K562 (cell line): Measurements from ENCODE around the gene ROS1.

Experiments used
- CTCF ChIP-seq, 3 experiments: IDR thresholded peaks in 2 of 3; conservative IDR thresholded peaks in 1 of 3; 2 replicates each; pipeline ENCODE4 v1.5.1; 2011 to 2012; ENCODE audit warnings: low read length in 3 of 3, mild to moderate bottlenecking in 3 of 3, control low read depth in 2 of 3, improper control_type of control experiment in 1 of 3, inconsistent platforms in 1 of 3, low read depth in 1 of 3, mixed read lengths in 1 of 3, moderate library complexity in 1 of 3; ENCODE audit not compliant: insufficient read depth in 2 of 3
- DPF2 ChIP-seq: fragments of 450-650 bp; IDR thresholded peaks from 2 replicates; pipeline ENCODE4 v1.6.1; 2016
- EP300 ChIP-seq: IDR thresholded peaks from 2 replicates; pipeline ENCODE4 v1.6.1; 2012; ENCODE audit warnings: low read length, improper control_type of control experiment
- GABPA ChIP-seq: fragments of 200-800 bp; sonication (Bioruptor generic); conservative IDR thresholded peaks from 2 replicates; pipeline ENCODE4 v1.6.1; 2016; ENCODE audit warnings: low read depth, missing genetic modification characterization, missing compliant biosample characterization
- GTF3C2 ChIP-seq: IDR thresholded peaks from 3 replicates; pipeline ENCODE4 v1.6.1; 2011; ENCODE audit warnings: borderline replicate concordance, mild to moderate bottlenecking, moderate library complexity; ENCODE audit not compliant: insufficient read length; ENCODE audit errors: extremely low read depth
- HNRNPL ChIP-seq: fragments of 200-400 bp; formaldehyde crosslinking; IDR thresholded peaks from 2 replicates; pipeline ENCODE4 v1.6.1; 2017; ENCODE audit warnings: low read depth, mild to moderate bottlenecking, low read length
- MED1 ChIP-seq: sonication (generic); formaldehyde crosslinking; IDR thresholded peaks from 2 replicates; pipeline ENCODE4 v1.8.1; 2023; ENCODE audit warnings: missing genetic modification reagents, borderline replicate concordance
- NFXL1 ChIP-seq: fragments of 450-650 bp; formaldehyde crosslinking; IDR thresholded peaks from 2 replicates; pipeline ENCODE4 v1.4.0; 2021; ENCODE audit warnings: mild to moderate bottlenecking
- SP2 ChIP-seq: IDR thresholded peaks from 2 replicates; pipeline ENCODE4 v1.6.1; 2011; ENCODE audit warnings: mild to moderate bottlenecking, low read depth, low read length, moderate library complexity; ENCODE audit not compliant: poor library complexity, severe bottlenecking; ENCODE audit errors: extremely low read depth
- SRSF1 ChIP-seq: fragments of 200-400 bp; formaldehyde crosslinking; IDR thresholded peaks from 2 replicates; pipeline ENCODE4 v1.6.1; 2017; ENCODE audit warnings: mild to moderate bottlenecking, low read depth, low read length, moderate library complexity
- ZNF134 ChIP-seq: fragments of 250-450 bp; sonication (Bioruptor Pico); conservative IDR thresholded peaks from 2 replicates; pipeline ENCODE4 v1.4.0; 2020
- ZNF217 ChIP-seq: sonication (generic); formaldehyde crosslinking; IDR thresholded peaks from 2 replicates; pipeline ENCODE4 v1.8.0; 2022; ENCODE audit warnings: mild to moderate bottlenecking, missing genetic modification reagents
- TF ChIP-seq, protein P1 (sequence below), 2 experiments: IDR thresholded peaks; 2 replicates each; pipeline ENCODE4 v1.6.1; 2012; ENCODE audit warnings: improper control_type of control experiment in 2 of 2, low read depth in 2 of 2, low read length in 2 of 2, borderline replicate concordance in 1 of 2

DNA sequence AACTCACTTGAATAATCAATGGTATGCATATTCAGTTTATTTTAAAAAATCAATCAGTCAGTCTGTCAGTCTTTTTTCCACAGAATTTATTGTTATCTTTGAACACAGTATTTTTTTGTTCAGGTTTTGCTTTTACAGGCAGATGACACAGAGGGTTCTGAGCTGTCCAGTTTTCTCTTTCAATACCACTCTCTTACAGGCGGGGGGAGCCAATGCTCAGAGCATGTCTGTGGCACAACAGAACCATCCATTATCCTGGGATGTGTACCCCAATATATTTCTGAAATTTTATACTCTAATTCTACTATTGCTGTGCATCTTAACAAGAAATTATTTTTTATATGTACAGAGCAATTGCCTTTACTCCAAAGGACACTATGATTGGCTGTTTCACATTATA lies 21.2 kb downstream of the ROS1 start:
- no peak for TF ChIP-seq ZNF134 (CRISPR knock-in tag)
- no peak for TF ChIP-seq EP300
- TF ChIP-seq GTF3C2, result no peak
- 0 out of 6 replicates have a peak, but pooled peaks of 1 of the 3 experiments have one; percentile 16 for TF ChIP-seq CTCF (IDR thresholded peaks at IDR 0.05 in 2 of 3, conservative IDR thresholded peaks at IDR 0.05 in 1 of 3; ENCODE audit: insufficient read depth in 2 of 3, low read depth in 1 of 3, low read length in 3 of 3)
- TF ChIP-seq, protein P1, sequence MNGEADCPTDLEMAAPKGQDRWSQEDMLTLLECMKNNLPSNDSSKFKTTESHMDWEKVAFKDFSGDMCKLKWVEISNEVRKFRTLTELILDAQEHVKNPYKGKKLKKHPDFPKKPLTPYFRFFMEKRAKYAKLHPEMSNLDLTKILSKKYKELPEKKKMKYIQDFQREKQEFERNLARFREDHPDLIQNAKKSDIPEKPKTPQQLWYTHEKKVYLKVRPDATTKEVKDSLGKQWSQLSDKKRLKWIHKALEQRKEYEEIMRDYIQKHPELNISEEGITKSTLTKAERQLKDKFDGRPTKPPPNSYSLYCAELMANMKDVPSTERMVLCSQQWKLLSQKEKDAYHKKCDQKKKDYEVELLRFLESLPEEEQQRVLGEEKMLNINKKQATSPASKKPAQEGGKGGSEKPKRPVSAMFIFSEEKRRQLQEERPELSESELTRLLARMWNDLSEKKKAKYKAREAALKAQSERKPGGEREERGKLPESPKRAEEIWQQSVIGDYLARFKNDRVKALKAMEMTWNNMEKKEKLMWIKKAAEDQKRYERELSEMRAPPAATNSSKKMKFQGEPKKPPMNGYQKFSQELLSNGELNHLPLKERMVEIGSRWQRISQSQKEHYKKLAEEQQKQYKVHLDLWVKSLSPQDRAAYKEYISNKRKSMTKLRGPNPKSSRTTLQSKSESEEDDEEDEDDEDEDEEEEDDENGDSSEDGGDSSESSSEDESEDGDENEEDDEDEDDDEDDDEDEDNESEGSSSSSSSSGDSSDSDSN (IDR thresholded peaks at IDR 0.05; ENCODE audit: borderline replicate concordance in 1 of 2, low read depth in 2 of 2, low read length in 2 of 2), result no peak
- TF ChIP-seq DPF2, result no peak
- TF ChIP-seq SP2, result no peak
- TF ChIP-seq ZNF217 (CRISPR knock-in tag), result no peak
- TF ChIP-seq NFXL1 (CRISPR knock-in tag), result no peak
- no peak for TF ChIP-seq SRSF1
- no peak for TF ChIP-seq GABPA (tag)
- TF ChIP-seq MED1, result no peak
- TF ChIP-seq HNRNPL, result no peak
